ENCODE measurements around the gene CCDC57. TPM values are rescaled to one million over a fixed set of nuclear protein-coding genes. Genes with fewer than 3 reads are reported as not detected.

Gene CCDC57
- total RNA-seq, 2 donors from 2014 or later: 24.5 to 46.1 TPM

DNA sequence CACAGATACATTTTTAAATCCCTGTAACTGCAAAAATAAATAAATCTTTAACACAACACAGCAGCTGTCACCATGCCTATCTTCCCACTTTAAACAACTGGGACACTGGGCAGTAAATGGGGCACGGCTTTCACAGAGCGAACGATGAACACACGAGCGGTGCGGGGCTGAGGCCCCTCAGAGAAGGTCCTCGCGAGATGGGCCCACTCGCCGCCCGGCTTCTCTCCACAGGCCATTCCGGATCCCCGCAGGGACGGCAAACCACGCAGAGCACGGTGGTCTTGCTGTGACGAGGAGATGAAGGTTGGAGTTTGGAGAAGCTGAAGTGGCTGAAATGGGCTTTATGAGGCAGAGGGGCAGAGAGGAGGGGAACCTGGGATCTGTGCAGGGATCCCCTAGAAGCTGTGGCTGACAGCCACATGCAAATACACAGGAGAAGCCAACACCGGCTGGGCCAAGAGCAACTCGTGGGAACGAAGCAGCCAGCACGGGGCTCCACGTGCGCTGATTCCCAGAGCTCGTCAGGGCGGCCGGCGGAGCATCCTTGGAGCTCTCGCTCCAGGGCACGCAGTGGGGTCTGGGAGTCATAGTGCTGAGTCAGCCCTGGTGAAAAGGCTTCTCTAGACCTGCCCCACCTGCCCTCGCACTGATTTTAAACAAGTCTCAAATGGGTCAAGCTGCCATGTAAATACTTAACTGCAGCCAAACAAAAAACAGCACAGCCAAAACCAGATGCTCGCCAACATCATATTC lies 31.7 kb downstream of the CCDC57 start:
- DNase-seq: no peak
- H3K4me1 ChIP-seq: no peaks in the 10 kb centered on the region
- TF ChIP-seq, protein P1, sequence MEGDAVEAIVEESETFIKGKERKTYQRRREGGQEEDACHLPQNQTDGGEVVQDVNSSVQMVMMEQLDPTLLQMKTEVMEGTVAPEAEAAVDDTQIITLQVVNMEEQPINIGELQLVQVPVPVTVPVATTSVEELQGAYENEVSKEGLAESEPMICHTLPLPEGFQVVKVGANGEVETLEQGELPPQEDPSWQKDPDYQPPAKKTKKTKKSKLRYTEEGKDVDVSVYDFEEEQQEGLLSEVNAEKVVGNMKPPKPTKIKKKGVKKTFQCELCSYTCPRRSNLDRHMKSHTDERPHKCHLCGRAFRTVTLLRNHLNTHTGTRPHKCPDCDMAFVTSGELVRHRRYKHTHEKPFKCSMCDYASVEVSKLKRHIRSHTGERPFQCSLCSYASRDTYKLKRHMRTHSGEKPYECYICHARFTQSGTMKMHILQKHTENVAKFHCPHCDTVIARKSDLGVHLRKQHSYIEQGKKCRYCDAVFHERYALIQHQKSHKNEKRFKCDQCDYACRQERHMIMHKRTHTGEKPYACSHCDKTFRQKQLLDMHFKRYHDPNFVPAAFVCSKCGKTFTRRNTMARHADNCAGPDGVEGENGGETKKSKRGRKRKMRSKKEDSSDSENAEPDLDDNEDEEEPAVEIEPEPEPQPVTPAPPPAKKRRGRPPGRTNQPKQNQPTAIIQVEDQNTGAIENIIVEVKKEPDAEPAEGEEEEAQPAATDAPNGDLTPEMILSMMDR (IDR thresholded peaks at IDR 0.05): no peak

DNA sequence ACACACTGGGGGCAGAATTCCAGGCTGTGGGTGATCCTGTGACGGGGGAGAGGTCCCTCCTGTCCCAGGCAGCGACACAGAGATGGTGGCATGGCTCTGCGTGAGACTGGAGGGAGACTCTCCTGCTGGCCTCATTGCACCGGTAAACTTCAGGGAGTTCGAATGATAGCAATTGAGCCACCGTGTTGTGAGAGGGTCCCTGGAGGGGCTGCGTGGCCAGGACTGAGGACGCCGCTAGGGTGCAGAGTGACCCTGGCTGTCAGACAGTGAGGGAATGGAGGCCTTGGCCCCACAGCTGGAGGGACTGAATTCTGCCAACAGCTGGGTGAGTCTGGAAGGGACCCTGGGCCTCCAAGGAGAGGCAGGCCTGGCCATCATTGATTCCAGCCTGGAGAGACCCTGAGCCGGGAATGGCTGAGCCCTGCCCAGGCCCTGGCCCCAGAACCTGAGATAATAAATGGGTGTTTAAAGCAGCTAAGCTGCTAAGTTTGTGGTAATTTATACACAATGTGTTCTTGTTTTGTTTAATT lies 32.6 kb downstream of the CCDC57 start:
- Histone ChIP-seq H3K36me3 (no peaks in the 10 kb centered on the region), H3K27me3 (no peaks in the 10 kb centered on the region), H3K4me1 (no peaks in the 10 kb centered on the region), H3K9me3 (no peaks in the 10 kb centered on the region), H3K4me3 (no peak overlapping the region), H3K9ac (ENCODE audit: low read depth in 2 of 2, low read length in 2 of 2) (no peak overlapping the region), H3K27ac (no peak overlapping the region)
- TF ChIP-seq, protein P1 (IDR thresholded peaks at IDR 0.05): no peak
- intact Hi-C loops (cut with DNase I): no loop called here
- no peak for DNase-seq

More for the DNA sequence above, 31.7 kb downstream of the CCDC57 start:
- Histone ChIP-seq H3K27me3 (no peaks in the 10 kb centered on the region), H3K9ac (ENCODE audit: low read depth in 2 of 2, low read length in 2 of 2) (no peak overlapping the region), H3K27ac (no peak overlapping the region), H3K4me3 (no peak overlapping the region), H3K36me3 (no peaks in the 10 kb centered on the region), H3K9me3 (no peaks in the 10 kb centered on the region)
- intact Hi-C loops (cut with DNase I): no loop called here

DNA sequence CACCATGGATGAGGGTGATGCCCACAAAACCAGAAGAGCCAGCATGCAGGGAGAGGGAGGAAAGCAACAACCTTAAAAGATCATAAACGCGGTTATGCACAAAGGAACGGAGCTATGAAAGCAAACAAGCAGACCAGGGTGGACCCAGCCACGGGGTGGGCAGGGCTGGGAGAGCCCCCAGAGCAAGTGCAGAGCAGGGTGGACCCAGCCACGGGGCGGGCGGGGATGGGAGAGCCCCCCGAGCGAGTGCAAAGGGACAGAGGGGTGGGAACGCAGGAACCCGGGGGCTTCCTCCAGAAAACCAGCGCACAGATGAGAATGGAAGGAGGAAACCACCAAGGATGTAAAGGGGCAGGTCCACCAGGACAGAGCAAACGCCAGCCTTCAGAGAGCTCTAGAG lies 33.2 kb downstream of the CCDC57 start:
- no peak overlapping the region for H3K9ac ChIP-seq (ENCODE audit: low read depth in 2 of 2, low read length in 2 of 2)
- no peaks in the 10 kb centered on the region for H3K9me3 ChIP-seq
- TF ChIP-seq, protein P1 (IDR thresholded peaks at IDR 0.05): no peak
- intact Hi-C loops (cut with DNase I): no loop called here
- no peak overlapping the region for H3K4me3 ChIP-seq
- DNase-seq: no peak
- H3K27me3 ChIP-seq: no peaks in the 10 kb centered on the region
- H3K4me1 ChIP-seq: no peaks in the 10 kb centered on the region
- no peak overlapping the region for H3K27ac ChIP-seq
- no peaks in the 10 kb centered on the region for H3K36me3 ChIP-seq

GRCh38 chr17:82178499-82179261 lies 34.0 kb downstream of the CCDC57 start:
- no peaks in the 10 kb centered on the region for H3K4me1 ChIP-seq

More at GRCh38 chr17:82178499-82179261, 34.0 kb downstream of the CCDC57 start:
- H3K27me3 ChIP-seq: no peaks in the 10 kb centered on the region
- no peak overlapping the region for H3K9ac ChIP-seq (ENCODE audit: low read depth in 2 of 2, low read length in 2 of 2)
- no peak overlapping the region for H3K27ac ChIP-seq
- intact Hi-C loops (cut with DNase I): no loop called here
- H3K4me3 ChIP-seq: no peak overlapping the region
- TF ChIP-seq, protein P1 (IDR thresholded peaks at IDR 0.05): no peak
- H3K36me3 ChIP-seq: no peaks in the 10 kb centered on the region
- no peaks in the 10 kb centered on the region for H3K9me3 ChIP-seq
- DNase-seq: no peak
